Choroid plexus epithelial cell (primary cell): Measurements from ENCODE around the gene ZNF425.
A peak's percentile ranks its signal among the peaks of the same experiment; 100 is the strongest.

Experiments
- DNase-seq: peaks from one replicate; pipeline ENCODE4 v3.0.0-alpha.2; 2010; ENCODE audit warnings: low read depth
- H3K4me3 ChIP-seq: 2 replicates; pipeline ENCODE4 v1.5.1; 2011; ENCODE audit warnings: low read depth, mild to moderate bottlenecking, control low read depth, low read length, moderate library complexity
- TF ChIP-seq, protein P1 (sequence below): conservative IDR thresholded peaks from 2 replicates; pipeline ENCODE4 v1.5.1; 2011; ENCODE audit warnings: low read depth, mild to moderate bottlenecking, control low read depth, inconsistent platforms, low read length, moderate library complexity

Gene ZNF425

DNA sequence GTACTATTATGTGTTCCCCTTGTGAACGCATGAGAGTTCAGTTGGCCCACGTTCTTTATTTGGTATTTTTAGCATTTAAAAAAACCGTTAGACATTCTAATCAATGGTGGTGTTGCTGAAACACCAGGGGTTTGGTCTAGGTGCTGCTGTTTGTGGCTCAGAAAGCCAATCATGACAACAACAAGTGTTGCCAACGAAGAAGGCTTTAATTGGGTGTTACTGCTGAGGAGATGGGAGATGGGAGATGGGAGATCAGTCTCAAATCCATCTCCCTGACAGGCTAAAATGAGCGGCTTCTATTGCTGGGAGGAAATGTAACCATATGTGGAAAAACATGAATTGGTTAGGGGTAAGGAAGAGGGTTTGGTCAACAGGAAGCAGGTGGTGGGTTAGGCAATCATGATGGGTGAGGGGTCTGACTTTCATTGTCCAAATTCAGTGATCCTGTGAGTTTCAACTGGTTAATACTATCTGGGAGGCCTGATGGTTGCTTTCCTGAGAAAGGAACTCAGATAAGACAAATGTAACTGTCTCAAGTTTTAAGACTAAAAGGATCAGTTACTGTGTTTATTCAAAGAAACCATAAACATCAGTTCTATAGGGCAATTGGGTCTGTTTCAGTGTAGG is 4.6 kb upstream of the ZNF425 start:
- TF ChIP-seq, protein P1, sequence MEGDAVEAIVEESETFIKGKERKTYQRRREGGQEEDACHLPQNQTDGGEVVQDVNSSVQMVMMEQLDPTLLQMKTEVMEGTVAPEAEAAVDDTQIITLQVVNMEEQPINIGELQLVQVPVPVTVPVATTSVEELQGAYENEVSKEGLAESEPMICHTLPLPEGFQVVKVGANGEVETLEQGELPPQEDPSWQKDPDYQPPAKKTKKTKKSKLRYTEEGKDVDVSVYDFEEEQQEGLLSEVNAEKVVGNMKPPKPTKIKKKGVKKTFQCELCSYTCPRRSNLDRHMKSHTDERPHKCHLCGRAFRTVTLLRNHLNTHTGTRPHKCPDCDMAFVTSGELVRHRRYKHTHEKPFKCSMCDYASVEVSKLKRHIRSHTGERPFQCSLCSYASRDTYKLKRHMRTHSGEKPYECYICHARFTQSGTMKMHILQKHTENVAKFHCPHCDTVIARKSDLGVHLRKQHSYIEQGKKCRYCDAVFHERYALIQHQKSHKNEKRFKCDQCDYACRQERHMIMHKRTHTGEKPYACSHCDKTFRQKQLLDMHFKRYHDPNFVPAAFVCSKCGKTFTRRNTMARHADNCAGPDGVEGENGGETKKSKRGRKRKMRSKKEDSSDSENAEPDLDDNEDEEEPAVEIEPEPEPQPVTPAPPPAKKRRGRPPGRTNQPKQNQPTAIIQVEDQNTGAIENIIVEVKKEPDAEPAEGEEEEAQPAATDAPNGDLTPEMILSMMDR, result no peak
- no peak overlapping the region for H3K4me3 ChIP-seq
- DNase-seq, result no peak

DNA sequence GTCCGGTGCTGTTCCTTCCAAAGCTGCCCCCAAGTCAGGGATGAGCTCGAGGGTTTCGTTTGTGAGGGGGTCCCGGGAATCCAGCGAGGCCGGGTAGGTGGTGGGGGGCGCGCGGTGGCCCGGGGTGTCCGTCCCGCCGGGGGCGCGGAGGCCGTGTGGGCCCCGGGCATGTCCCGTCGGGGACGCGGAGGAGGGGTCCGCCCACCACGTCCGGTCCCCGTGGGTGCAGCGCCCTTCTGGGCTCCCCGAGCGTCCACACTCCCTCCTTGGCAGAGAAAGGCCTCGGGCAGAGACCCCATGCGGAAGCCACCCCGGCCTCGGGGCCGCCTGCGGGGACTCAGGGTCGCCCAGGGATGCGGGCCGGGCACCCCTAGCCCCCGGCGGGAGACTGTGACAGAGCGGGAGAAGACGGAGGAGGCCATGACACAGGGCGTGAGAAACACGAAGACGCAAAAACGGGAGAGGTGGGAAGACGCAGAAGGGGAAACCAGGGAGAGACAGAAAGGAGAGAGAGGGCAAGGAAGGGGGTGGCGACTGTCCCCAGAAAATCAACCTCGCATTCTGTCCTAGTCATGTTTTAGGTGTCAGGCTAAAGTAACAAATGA is 640 bp upstream of the ZNF425 start:
- DNase-seq, result no peak
- peak overlapping the region; percentile 100 for H3K4me3 ChIP-seq
- TF ChIP-seq, protein P1, result peak; percentile 12

DNA sequence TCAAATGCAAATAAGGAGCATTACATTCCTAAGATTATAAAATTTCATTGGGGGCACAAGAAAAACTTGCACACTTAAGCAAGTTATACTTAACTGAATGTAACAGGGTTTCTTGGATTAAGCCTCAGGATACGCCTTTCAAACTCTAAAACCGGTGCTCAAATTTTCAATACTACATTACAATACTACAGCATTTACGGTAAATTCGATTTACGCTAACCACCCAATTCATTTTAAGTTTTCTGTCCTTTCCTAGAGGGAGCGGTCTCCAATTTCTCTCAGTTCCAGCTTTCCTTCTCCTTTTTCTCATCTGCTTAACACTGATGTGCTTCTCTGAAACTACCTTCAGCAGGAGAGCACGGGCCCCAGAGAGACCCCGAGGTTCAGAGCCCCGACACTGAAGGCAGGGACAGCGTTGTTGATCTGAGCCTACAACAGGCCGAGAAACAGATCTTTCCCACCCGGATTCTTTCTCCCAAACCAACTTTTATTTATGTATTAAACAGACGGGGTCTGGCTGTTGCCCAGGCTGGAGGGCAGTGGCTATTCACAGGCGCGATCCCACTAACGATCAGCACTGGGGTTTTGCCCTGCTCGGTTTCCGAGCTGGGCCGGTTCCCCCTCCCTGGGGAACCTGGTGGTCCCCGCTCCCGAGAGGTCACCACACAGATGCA is 798 bp downstream of the ZNF425 start:
- TF ChIP-seq, protein P1, result no peak
- DNase-seq, result peak; percentile 18
- H3K4me3 ChIP-seq, result peak overlapping the region; percentile 100

DNA sequence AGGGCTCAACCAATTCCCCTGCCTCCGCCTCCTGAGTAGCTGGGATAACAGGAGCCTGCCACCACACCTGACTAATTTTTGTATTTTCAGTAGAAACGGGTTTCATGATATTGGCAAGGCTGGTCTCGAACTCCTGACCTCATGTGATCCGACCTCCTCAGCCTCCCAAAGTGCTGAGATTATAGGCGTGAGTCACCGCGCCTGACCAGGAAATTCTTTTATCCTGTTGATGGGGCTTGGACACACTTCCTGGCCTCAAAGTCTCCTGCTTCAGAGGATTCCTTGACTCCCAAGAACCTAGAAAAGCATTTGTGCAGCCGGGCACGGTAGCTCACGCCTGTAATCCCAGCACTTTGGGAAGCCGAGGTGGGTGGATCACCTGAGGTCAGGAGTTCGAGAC is 16.2 kb downstream of the ZNF425 start:
- TF ChIP-seq, protein P1, result no peak
- H3K4me3 ChIP-seq, result no peak overlapping the region
- no peak for DNase-seq

DNA sequence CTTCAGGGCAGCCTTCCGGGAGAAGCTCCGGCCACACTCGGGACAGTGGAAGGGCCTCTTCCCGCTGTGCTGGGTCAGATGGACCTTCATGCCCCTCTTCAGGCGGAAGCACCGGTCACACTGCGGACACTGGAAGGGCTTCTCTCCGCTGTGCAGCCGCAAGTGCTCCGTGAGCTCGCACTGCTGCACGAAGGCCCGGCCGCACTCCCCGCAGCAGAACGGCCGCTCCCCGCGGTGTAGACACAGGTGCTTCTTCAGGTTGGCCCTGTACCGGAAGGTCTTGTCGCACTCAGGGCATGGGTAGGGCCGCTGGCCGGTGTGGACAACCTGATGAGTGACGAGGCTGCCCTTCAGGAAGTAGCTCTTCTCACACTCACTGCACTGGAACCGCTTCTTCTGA is 21.4 kb downstream of the ZNF425 start:
- TF ChIP-seq, protein P1, result no peak
- no peak overlapping the region for H3K4me3 ChIP-seq
- DNase-seq, result no peak

DNA sequence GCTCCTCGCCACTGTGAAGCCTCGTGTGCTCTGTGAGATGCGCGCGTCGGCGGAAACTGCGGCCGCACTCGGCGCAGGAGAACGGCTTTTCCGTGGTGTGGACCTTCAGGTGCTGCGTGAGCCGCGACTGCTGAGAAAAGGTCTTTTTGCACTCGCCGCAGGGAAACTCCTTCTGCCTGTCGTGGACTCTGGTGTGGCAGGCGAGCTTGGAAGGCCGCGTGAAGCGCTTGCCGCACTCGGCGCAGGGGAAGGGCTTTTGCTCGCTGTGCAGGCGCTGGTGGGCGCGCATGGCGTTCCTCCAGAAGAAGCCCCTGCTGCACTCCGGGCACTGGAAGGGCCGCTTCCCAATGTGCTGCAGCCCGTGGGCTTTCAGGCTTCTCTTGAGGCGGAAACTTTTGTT is 21.9 kb downstream of the ZNF425 start:
- TF ChIP-seq, protein P1, result no peak
- no peak for DNase-seq

DNA sequence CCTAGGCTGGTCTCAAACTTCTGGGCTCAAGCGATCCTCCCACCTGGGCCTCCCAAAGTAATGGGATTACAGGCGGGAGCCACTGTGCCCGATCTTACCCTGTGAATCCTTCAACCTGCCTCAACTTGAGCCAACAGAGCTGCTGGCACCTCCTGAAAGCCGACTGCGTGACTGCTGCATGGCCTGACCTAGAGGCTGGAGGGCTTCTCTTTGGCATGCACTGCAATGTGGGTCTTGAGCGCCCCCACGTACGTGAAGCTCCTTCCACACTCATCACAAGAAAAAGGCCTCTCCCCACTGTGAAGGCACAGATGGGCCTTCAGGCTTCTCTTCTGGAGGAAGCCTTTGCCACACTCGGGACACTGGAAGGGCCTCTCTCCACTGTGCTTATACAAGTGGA is 22.7 kb downstream of the ZNF425 start:
- DNase-seq, result no peak
- TF ChIP-seq, protein P1, result no peak
- H3K4me3 ChIP-seq, result no peak overlapping the region

More for the DNA sequence above, 21.9 kb downstream of the ZNF425 start:
- no peak overlapping the region for H3K4me3 ChIP-seq
